Ishikawa (cell line): ENCODE results near the gene L2HGDH.

Experiments
- EP300 ChIP-seq: IDR thresholded peaks from 2 replicates; pipeline ENCODE4 v1.6.1; 2012; ENCODE audit warnings: borderline replicate concordance
- USF1 ChIP-seq: IDR thresholded peaks from 2 replicates; pipeline ENCODE4 v1.6.1; 2012

- no peak for TF ChIP-seq USF1
- TF ChIP-seq EP300, result no peak
Measured at GRCh38 chr14:50263321-50263720, 48.7 kb downstream of the L2HGDH start.
